NCI-H2196 (cell line): ENCODE data around the gene MOGAT3.
"Not testable (repeated sequence)": the region's sequence is repeated elsewhere in the genome, so short reads cannot be mapped to it uniquely, and the experiment has no call there.

Experiments
- DNase-seq: peaks from one replicate; lab custom pipeline; 2025; ENCODE audit not compliant: unreplicated experiment; lab: John Stamatoyannopoulos, UW

Gene MOGAT3

DNA sequence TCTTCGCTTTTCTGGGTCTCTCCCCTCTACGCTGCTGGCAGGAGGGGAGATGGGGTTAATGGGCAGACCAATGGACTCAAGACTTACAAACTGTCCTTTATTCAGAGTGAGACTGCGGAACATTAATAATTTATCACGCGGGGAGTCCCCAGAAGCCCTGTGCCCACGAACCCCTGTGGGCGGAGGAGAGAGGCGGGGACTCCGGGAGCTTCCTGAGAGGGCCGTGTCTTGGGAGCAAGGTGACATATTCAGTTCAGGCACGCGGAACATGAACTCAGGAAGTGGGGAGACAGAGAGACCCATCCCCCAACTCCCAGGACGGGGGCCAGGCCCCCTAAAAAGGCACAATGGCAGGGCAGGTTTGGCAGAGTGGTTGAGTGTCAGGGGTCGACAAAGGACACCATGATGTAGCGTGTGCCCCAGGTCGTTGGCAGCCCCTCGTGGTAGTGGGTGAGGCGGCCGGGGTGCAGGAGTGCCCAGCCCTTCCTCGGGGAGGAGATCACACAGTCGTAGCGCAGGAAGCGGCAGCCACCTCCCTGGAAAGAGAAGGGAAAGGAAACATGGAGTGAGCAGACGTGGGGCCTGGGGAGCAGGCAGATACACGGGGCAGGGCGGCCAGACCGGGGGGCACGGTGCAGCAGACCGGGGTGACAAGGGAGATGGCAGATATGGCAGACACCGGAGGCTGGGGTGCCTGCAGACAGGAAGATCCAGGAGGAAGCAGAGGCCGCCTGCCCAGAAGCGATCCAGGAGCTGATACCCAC is 5.2 kb upstream of the MOGAT3 start:
- no peak for DNase-seq

DNA sequence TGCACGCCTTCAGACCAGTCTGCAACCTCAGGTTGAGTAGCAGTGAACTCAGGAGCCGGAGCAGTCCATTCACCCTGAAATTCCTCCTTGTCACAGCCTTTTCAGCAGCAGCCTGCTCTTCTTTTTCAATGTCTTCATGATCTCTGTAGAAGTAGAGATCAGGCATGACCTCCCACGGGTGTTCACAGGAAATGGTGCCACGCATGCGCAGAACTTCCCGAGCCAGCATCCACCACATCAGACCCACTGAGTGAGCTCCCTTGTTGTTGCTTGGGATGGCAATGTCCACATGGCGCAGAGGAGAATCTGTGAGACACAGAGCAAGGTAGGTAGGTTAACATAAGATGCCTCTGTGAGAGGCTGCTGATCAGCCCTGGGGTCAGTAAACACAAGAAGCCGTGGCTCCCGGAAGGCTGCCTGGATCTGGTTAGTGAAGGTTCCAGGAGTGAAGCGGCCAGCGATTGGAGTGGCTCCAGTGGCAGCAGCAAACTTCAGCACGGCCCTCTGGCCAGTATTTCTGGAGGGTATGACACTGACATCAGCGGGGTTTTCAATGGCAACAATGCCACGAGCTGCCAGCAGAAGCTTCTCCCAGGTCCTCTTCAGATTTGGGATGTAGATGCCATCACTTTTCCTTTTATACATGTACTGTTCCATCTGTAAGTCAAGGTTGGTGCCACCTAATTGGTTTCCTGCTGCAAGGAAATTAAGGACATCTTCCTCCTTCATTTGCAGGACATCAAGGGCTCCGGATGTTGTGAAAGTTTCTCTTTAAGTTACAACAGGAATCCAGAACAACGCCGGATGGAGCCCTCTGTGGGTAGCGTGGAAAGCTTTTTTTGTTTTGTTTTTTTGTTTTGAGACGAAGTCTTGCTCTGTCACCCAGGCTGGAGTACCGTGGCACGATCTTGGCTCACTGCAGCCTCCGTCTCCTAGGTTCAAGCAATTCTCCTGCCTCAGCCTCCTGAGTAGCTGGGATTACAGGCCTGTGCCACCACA is 3.2 kb upstream of the MOGAT3 start:
- DNase-seq, result not testable (repeated sequence)

DNA sequence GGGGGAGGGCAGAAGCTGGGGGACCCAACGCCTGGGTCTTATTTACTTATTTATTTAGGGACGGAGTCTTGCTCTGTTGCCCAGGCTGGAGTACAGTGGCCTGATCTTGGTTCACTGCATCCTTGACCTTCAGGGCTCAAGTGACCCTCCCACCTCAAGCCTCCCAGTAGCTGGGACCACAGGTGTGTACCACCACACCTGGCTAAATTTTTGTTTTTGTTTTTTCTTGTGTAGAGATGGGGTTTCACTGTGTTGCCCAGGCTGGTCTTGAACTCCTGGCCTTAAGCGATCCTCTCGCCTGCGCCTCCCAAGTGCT is 1.7 kb upstream of the MOGAT3 start:
- no peak for DNase-seq

DNA sequence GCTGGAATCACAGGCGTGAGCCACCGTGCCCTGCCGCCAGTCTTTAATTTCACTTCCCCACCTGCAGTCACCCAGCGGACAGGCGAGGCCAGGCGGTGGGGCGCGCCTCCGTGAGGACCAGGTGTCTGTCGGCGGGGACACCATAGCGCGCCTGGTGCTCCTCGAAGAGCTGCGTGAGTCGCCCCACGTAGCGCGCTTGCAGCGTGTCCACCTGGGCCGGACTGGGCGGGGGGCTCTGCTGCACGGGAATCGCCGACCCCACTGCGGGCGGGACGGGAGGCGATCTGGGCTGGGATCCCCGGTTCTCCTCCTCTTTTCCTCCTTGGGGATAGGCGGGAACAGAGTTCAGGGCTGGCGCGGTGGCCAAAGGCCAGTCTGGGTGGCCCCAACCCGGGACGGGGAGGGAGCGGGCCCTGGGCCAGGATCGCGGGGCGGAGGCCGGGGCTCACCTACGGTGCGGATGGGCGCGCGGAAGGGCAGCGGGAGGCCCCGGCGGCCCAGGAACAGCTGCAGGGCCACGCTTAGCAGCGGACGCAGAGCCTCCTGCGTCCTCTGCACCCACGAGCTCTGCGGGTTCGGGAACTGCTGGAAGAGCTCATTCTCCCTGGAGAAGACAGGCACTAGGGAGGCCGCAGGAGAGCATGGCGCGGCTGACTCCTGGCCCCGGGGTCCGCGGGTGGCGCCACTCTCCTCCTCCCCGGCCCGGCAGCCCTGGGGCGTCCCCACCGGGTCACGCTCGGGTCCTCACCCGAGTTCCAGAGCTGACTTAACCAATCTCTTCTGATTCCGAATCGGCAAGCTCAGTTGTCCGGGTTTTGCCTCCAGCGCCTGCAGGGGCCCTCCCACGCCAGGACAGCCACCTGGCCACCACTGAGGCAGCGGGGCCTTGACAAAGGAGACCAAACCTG is 1.1 kb upstream of the MOGAT3 start:
- no peak for DNase-seq

DNA sequence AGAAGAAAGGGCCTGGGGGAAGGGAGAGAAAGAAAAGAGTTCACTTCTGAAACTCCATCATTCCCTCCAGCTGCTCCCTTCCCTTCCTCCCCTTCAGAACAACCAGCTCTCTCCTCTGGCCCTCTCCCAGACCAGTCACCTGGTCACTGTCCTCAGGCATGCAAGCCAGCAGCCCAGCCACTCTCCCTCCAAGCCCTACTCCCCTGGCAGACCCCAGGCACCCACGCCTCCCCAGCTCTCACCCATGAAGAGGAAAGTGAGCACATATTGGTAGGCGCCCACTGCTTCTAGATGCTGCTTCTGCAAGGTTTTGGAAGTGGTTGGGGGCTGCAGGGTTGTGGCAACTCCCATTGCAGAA is 353 bp downstream of the MOGAT3 start:
- DNase-seq, result no peak

DNA sequence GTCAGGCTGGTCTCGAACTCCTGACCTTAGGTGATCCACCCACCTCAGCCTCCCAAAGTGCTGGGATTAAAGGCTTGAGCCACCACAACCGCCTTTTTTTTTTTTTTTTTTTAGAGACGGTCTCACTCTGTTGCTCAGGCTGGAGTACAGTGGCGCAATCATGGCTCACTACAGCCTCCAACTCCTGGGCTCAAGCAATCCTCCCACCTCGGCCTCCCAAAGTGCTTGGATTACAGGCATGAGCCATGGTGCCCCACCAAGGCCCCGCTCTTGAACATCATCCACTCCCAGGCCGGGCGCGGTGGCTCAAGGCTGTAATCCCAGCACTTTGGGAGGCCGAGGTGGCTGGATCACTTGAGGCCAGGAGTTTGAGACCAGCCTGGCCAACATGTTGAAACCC is 1.3 kb downstream of the MOGAT3 start:
- not testable (repeated sequence) for DNase-seq

DNA sequence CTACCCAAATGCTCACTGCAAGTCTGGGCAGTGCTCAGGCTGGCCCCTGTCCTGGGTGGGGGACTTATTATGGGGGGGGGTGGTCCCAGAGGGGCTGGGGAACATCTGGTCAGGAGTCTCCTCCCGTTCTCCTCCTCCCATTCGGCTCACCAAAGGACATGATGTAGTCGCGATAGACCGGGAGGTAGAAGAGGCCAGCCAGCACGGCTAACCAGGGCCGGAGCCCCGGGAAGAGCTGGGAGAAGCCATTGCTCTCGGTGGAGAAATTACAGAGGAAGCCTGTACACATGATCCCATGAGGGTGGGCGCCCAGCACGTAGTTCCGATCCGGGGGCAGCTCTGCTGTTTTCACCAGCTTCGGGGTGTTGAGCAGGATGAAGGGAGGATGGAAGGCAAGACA is 2.4 kb downstream of the MOGAT3 start:
- DNase-seq, result no peak

DNA sequence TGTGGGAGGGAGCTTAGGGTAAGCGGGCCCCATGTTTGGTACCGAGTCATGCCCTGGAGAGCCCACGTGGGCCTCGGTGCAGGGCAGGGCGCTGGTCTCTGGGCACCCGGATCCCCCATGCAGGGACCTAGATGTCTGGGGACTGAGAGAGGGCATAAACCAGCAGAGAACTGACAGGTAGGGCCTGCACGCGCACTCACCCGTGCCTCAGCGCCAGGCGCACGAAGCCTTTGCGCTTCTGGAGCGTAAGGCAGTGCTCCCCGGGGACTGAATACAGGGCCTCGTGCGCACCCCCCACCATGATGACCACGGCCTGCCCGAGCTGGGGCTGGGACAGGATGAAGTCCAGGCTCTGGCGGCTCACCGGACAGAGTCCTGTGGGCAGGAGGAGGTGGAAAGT is 2.8 kb downstream of the MOGAT3 start:
- DNase-seq, result no peak

DNA sequence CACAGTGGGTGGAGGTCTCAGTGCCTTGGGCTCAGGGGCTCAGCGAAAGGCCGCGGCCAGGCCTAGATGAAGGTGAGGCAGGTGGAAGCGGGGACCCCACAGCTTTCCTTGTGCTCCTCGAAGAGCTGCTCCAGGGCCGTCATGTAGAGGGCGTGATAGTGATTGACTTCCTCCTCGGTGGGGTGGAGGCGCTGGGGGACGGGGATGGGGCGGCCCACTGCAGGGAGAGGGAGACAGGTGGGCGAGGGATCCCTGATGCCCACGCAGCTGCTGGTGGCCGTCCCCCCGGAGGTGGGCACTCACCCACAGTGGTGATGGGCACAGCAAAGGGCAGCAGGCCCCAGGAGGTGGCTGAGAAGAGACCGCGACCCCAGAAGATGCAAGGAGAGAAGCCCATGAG is 5.0 kb downstream of the MOGAT3 start:
- DNase-seq, result no peak

DNA sequence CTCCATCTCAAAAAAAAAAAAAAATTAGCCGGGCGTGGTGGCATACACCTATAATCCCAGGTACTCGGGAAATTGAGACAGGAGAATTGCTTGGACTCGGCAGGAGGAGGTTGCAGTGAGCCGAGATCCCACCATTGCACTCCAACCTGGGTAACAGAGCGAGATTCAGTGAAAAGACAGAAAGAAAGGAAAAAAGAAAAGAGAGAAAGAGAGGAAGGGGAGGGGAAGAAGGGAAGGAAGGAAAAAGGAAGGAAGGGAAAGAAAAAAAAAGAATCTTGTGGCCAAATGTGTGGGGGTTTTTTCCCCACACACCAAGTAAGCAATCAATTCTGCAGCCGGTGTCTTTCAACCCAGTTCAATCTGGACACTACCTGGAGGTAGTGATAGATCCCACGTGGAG is 11.7 kb downstream of the MOGAT3 start:
- no peak for DNase-seq

DNA sequence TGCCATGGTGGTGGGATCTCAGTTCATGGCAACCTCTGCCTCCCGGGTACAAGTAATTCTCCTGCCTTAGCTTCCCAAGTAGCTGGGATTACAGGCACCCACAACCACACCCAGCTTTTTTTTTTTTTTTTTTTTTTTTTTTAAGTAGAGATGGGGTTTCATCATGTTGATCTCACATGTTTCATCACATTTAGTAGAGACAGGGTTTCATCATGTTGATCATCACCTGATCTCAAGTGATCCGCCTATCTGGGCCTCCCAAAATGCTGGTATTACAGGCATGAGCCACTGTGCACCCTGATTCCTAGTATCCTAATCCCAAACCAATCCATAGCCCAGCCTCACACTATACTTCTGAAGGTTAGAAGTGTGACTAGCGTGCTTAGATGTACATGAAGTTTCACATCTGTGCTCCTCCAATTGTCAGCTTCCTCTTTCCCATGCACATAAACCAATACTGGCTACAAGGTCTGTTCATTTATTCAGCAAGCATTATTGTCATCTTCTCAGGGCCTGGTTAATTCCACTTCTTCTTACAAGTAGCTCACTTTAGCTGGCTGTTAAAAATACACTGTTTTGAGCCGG is 13.9 kb downstream of the MOGAT3 start:
- DNase-seq, result no peak

DNA sequence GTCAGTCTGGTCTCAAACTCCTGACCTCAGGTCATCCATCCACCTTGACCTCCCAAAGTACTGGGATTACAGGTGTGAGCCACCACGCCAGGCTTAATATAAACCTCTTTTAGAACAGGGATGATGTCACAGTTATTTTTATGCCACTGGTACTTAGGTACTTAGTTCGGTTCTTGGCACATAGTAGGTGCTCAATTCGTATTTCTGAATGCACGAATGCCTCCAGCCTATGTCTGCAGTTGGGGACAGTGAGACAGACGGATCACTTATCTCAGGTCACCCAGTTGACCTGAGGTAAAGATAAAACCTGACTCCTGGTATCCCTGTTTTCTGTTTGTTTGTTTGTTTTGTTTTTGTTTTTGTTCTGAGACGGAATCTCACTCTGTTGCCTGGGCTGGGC is 14.6 kb downstream of the MOGAT3 start:
- DNase-seq, result no peak

DNA sequence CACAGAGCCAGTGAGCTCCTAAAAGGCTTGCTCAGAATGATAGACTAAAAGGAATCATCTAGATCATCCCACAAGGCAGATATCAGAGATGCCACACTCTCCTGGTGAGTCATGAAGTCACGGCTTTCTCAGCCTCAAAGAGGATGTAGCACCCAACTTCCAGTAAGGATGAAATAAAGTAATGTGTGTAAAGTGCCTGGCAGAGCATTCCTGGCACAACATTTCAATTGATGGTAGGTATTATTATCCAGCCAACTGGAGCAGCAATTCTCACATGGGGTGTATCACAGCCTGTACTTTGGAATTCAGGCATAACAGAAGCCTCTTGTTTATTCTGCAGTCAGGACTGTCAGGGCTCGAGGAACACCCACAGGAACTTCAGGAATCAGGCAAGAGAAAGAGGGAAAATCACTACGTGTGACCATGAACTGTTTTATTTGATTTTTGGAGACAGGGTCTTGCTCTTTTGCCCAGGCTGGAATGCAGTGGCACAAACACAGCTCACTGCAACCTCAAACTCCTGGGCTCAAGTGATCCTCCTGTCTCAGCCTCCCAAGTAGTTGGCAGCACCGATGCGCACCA is 15.5 kb downstream of the MOGAT3 start:
- DNase-seq, result no peak

DNA sequence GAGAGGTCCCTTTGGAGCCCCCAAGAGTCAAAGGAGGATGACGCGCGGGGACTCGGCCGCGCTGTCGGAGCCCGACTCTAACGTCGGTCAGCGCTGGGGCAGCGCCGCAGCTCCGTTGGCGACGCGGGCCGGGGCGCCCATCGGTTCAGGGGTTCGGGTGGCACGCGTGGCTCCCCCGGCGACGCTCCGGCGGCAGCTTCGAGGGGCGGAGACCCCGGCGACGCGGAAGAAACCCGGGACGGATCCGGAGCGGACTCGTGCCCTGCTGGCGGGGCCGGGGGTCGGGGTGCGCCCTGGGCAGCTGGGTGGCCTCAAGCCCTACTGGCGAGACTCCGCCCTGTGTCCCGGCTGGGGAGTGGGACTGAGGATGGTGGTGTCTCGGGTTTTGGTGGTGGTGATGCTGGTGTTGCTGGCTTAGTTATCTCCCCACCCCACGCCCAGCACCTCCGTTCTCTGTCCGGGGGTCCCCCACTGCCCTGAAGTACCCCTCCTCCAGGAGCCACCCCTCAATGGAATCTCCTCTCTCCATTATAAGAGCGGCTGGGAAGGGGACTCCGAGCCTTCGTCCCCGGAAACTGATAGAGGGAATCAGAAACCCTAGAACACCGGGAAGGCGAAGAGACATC is 20.6 kb downstream of the MOGAT3 start, which contains the start of gene NAT16:
TSS of gene NAT16 (minus strand) at position 164 of the 626 bp plus-strand sequence. CDS start 5,486 bp downstream, outside the sequence.
- DNase-seq, result no peak

DNA sequence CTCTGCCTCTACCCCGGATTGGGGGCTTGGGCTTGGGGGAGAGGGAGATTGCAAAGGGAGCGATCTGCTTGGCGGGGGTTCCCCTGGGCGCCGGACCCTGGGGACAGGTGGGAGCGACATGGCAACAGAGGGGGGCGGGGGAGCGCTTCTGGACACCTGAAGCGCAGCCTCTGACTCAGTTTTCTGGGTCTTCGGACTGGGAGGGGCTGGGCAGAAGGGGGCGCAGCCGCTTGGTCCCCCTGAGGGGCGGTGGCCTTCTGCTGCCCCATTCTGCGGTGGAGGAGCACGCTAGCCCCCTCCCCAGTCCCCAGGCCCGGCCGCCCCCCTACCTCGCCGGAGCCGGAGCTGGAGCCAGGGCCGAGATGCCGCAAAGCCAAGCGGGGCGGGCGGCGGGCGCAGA is 21.1 kb downstream of the MOGAT3 start:
- DNase-seq, result no peak

DNA sequence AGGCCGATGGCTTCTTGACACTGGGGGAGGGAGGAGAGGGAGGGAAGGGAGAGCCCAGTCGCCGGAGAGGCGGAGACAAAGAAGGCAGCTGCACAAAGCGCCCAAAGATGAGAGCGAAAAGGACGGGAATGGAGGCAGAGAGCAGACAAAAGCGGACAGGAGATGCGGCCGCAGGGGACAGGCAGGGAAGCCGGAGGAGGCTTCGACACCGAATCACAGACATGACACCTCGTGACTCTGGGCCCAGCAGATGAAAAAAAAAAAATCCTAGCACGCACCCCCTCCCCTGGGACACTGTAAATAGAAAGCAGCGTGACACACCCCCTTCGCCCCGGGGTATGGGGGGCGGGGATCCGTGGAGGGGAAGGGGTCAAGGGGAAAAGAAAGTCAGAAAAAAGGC is 21.7 kb downstream of the MOGAT3 start:
- peak; percentile 68 for DNase-seq

DNA sequence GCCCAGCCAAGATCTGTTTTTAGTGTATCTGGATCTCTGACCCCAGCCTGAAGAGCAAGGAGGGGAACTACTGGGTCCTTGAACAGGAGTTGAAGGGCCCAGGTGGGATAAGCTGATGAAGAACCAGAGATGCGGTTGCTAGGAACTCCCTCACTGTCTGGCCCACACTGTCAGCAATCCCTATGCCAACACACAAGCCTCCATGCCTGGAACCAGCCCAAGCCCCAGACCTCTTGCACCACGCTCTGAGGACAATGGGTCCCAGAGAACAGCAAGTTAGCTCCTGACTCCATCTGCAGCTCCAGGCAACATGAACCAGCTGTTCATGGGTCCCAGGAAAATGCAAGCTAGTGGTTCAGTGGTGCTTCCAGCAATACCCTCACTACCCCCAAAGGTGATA is 23.2 kb downstream of the MOGAT3 start:
- peak; percentile 28 for DNase-seq

DNA sequence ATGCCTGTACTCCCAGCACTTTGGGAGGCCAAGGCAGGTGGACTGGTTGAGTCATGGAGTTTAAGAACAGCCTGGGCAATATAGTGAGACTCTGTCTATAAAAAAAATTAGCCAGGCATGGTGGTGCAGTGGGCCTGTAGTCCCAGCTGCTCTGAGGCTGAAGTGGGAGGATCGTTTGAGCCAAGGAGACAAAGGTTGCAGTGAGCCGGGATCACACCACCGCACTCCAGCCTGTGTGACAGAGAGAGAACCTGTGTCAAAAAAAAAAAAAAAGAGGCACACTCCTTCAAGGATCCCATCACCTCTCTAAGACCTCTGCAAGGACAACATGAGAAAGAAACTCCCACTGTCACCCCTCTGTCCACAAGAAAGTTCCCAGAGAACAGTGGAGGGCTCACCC is 25.2 kb downstream of the MOGAT3 start:
- DNase-seq, result no peak

DNA sequence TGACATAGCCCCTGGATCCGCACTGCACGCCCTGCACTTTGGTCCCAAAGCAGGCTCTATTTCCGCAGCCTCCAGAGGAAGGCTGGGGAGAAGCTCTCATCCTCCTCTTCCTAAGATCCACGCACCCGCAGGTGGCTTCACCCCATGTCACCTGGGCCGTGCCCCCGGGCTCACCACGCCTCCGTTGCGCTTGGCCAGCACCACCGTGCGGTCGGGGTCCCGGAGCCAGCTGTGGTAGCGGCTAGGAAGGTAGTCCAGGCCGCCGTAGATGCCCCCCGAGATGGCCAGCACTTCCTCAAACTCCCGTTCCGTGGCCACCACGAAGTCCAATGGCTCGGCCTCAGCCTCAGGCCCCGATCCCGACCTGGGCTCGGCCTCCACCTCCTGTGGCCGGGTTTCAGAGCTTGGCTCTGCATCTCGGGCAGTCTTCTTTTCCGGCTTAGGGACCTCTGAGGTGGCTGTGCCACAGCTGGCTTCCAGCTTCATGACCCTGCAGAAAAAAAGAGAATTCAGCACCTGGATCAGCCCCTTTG is 26.4 kb downstream of the MOGAT3 start:
- no peak for DNase-seq

DNA sequence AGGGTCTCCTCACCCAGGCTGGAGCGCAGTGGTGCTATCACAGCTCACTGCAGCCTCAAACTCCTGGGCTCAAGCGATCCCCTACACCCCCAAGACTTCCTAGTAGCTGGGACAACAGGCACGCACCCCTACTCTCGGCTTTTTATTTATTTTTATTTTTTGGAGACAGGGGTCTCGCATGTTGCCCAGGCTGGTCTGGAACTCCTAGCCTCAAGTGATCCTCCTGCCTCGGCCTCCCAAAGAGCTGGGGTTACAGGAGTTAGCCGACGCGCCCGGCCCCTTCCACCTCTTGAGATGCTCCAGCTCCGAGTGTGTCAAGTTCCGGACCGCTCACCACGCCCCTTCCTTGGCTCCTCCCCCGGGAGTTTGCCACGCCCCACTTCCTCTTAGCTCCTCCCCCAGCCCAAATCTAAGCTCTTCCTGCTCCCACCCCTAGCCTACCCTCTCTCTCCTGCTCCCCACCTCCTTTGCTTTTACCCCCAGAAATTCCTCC is 27.0 kb downstream of the MOGAT3 start:
- peak; percentile 73 for DNase-seq
